CD14-positive monocyte (primary cell): ENCODE measurements around the gene UVSSA. TPM values are rescaled to one million over a fixed set of nuclear protein-coding genes. Genes with fewer than 3 reads are reported as not detected.

ENCODE experiments used
- DNase-seq, 3 donors: peaks; one replicate each; pipeline ENCODE4 v3.0.0-alpha.2; 2011 to 2022
- H2AFZ ChIP-seq: 2 replicates; pipeline ENCODE4 v1.6.0; 2012; ENCODE audit warnings: mild to moderate bottlenecking, low read depth, low read length, inconsistent platforms; ENCODE audit not compliant: insufficient read depth, poor library complexity, severe bottlenecking
- H3K27ac ChIP-seq, 2 donors: 1 replicate in 1 of 2; 2 replicates in 1 of 2; pipeline ENCODE4 v1.5.1; 2012 to 2013; ENCODE audit warnings: low read length in 2 of 2, control low read depth in 1 of 2, inconsistent platforms in 1 of 2, low read depth in 1 of 2, mild to moderate bottlenecking in 1 of 2
- H3K27me3 ChIP-seq, 2 donors: one replicate each; pipeline versions ENCODE4 v1.6.0 to v1.6.1; 2011 to 2013; ENCODE audit warnings: low read length in 2 of 2; ENCODE audit not compliant: control insufficient read depth in 2 of 2, insufficient read depth in 2 of 2
- H3K36me3 ChIP-seq, 2 donors: replicated peaks in 1 of 2; 1 replicate in 1 of 2; 2 replicates in 1 of 2; pipeline versions ENCODE4 v1.5.1 to v1.6.1; 2012 to 2013; ENCODE audit warnings: low read length in 2 of 2, control low read depth in 1 of 2, inconsistent platforms in 1 of 2, mild to moderate bottlenecking in 1 of 2; ENCODE audit not compliant: insufficient read depth in 2 of 2, control insufficient read depth in 1 of 2
- H3K4me1 ChIP-seq, 2 donors: 1 replicate in 1 of 2; 2 replicates in 1 of 2; pipeline versions ENCODE4 v1.5.1 to v1.6.1; 2012 to 2013; ENCODE audit warnings: low read length in 2 of 2, control low read depth in 1 of 2, inconsistent platforms in 1 of 2, mild to moderate bottlenecking in 1 of 2, moderate library complexity in 1 of 2; ENCODE audit not compliant: insufficient read depth in 2 of 2, control insufficient read depth in 1 of 2
- H3K4me2 ChIP-seq: replicated peaks from 2 replicates; pipeline ENCODE3; 2012; ENCODE audit warnings: low read length, moderate library complexity, mild to moderate bottlenecking; ENCODE audit not compliant: poor library complexity, severe bottlenecking; ENCODE audit errors: extremely low read depth
- H3K4me3 ChIP-seq, 3 experiments: fragments of 200-600 bp in 1 of 3; sonication (generic) in 1 of 3; replicated peaks in 1 of 3; 1 replicate in 2 of 3; 2 replicates in 1 of 3; pipeline ENCODE4 v1.5.1; 2011 to 2013; ENCODE audit warnings: low read length in 3 of 3, mild to moderate bottlenecking in 3 of 3, control low read depth in 2 of 3, low read depth in 2 of 3, inconsistent platforms in 1 of 3, moderate library complexity in 1 of 3
- H3K79me2 ChIP-seq: 2 replicates; pipeline ENCODE4 v1.6.0; 2012; ENCODE audit warnings: mild to moderate bottlenecking, control low read depth, inconsistent platforms, low read length, moderate library complexity; ENCODE audit not compliant: insufficient read depth
- H3K9ac ChIP-seq: 2 replicates; pipeline ENCODE4 v1.6.0; 2017; ENCODE audit warnings: low read length, mild to moderate bottlenecking; ENCODE audit not compliant: insufficient read depth, poor library complexity, severe bottlenecking
- H3K9me3 ChIP-seq, 2 donors: replicated peaks in 1 of 2; 1 replicate in 1 of 2; 2 replicates in 1 of 2; pipeline versions ENCODE4 v1.5.1 to v1.6.1; 2012 to 2013; ENCODE audit warnings: low read length in 2 of 2, control low read depth in 1 of 2; ENCODE audit not compliant: control insufficient read depth in 1 of 2, insufficient read depth in 1 of 2
- H4K20me1 ChIP-seq: 2 replicates; pipeline ENCODE4 v1.6.0; 2012; ENCODE audit warnings: mild to moderate bottlenecking, low read length, control low read depth, moderate library complexity; ENCODE audit not compliant: insufficient read depth
- H3K27ac Mint-ChIP-seq, 7 donors: one replicate each; pipeline ENCODE4 v1.8.0; 2020; ENCODE audit warnings: mild to moderate bottlenecking in 7 of 7, mixed read lengths in 7 of 7, moderate library complexity in 6 of 7, inconsistent platforms in 2 of 7
- H3K27me3 Mint-ChIP-seq, 3 donors: one replicate each; pipeline ENCODE4 v1.8.0; 2021 to 2022; ENCODE audit warnings: low read depth in 3 of 3, mild to moderate bottlenecking in 3 of 3, mixed read lengths in 3 of 3, moderate library complexity in 3 of 3, inconsistent platforms in 1 of 3
- H3K36me3 Mint-ChIP-seq, 2 donors: one replicate each; pipeline ENCODE4 v1.8.0; 2020; ENCODE audit warnings: mixed read lengths in 2 of 2, inconsistent platforms in 1 of 2, mild to moderate bottlenecking in 1 of 2
- H3K4me1 Mint-ChIP-seq: one replicate; pipeline ENCODE4 v1.8.0; 2020; ENCODE audit warnings: mild to moderate bottlenecking, mixed read lengths
- H3K4me3 Mint-ChIP-seq, 2 donors: one replicate each; pipeline ENCODE4 v1.8.0; 2020; ENCODE audit warnings: mild to moderate bottlenecking in 2 of 2, mixed read lengths in 2 of 2, moderate library complexity in 1 of 2
- H3K9me3 Mint-ChIP-seq, 7 donors: one replicate each; pipeline ENCODE4 v1.8.0; 2020 to 2022; ENCODE audit warnings: mixed read lengths in 7 of 7, mild to moderate bottlenecking in 6 of 7, moderate library complexity in 6 of 7, inconsistent platforms in 2 of 7
- CTCF ChIP-seq: fragments of 200-600 bp; IDR thresholded peaks from one replicate; pipeline ENCODE4 v1.8.0; 2022; ENCODE audit warnings: antibody characterized with exemption, mild to moderate bottlenecking
- WGBS: methylation state at CpG from one replicate; pipeline ENCODE4 v1.1.5; 2013; ENCODE audit warnings: missing lambda C conversion rate; ENCODE audit not compliant: insufficient coverage; 5-methylcytosine and 5-hydroxymethylcytosine counted together
- intact Hi-C, 2 donors: fragments of 100-400 bp; cut with micrococcal nuclease; formaldehyde crosslinking; loops; one replicate each; pipeline versions ENCODE4 v1.15.0 to v1.15.1; 2023
- polyA plus RNA-seq, 3 donors: library from polyadenylated mRNA; depleted of rRNA in 1 of 3; unstranded in 2 of 3; stranded (reverse) in 1 of 3; fragments of 300-500 nt in 2 of 3; fragments of >200 nt in 1 of 3; fragmentation: Illumina TruSeq in 2 of 3; gene quantifications; 1 replicate in 2 of 3; 2 replicates in 1 of 3; pipeline ENCODE4 v1.2.3, GENCODE V29; 2012 to 2021

Gene UVSSA
- polyA plus RNA-seq, 3 donors = 2.6 to 54.0 (median 4.8) TPM

- Mint-ChIP-seq H3K4me3 (no peak overlapping the region), H3K36me3 (peaks cover 72 to 87% of the 10 kb centered on the region in 2 donors), H3K9me3 (peaks cover 0 to 10% (median 0%) of the 10 kb centered on the region in 7 donors), H3K4me1 (peaks cover 2% of the 10 kb centered on the region), H3K27ac (peak overlapping the region in 2 of 7 donors; percentile 36 to 56), H3K27me3 (no peaks in the 10 kb centered on the region)
- Histone ChIP-seq H2AFZ (no peak overlapping the region), H3K9me3 (no peaks in the 10 kb centered on the region), H4K20me1 (peaks cover 79% of the 10 kb centered on the region), H3K79me2 (peaks cover 30% of the 10 kb centered on the region), H3K4me1 (no peaks in the 10 kb centered on the region), H3K27me3 (no peaks in the 10 kb centered on the region), H3K9ac (no peak overlapping the region), H3K36me3 (peaks cover 61 to 86% of the 10 kb centered on the region in 2 donors), H3K4me2 (no peak overlapping the region), H3K4me3 (no peak overlapping the region), H3K27ac (no peak overlapping the region)
- intact Hi-C loops = no loop called here
- no peak for DNase-seq
- TF ChIP-seq CTCF = no peak
- WGBS = 92% methylated on average over 25 of the region's 28 CpGs
These were observed 31.7 kb upstream of the UVSSA start for GRCh38 chr4:1315306-1315705.

GRCh38 chr4:1315836-1316536 lies 31.0 kb upstream of the UVSSA start:
- H3K36me3 ChIP-seq = peaks cover 61 to 86% of the 10 kb centered on the region in 2 donors
- H2AFZ ChIP-seq = no peak overlapping the region
- no peak overlapping the region for H3K4me2 ChIP-seq
- Mint-ChIP-seq H3K36me3 (peaks cover 72 to 90% of the 10 kb centered on the region in 2 donors), H3K4me3 (no peak overlapping the region), H3K27ac (peak overlapping the region in 2 of 7 donors; percentile 57 to 66), H3K9me3 (peaks cover 0 to 10% (median 0%) of the 10 kb centered on the region in 7 donors), H3K27me3 (no peaks in the 10 kb centered on the region), H3K4me1 (no peaks in the 10 kb centered on the region)
- 96% methylated on average over 22 of the region's 27 CpGs for WGBS
- peaks cover 72% of the 10 kb centered on the region for H4K20me1 ChIP-seq
- intact Hi-C loops = no loop called here
- H3K4me1 ChIP-seq = no peaks in the 10 kb centered on the region
- peak overlapping the region in 1 of 2 donors; percentile 7 for H3K27ac ChIP-seq
- H3K9ac ChIP-seq = no peak overlapping the region
- H3K79me2 ChIP-seq = peaks cover 23% of the 10 kb centered on the region
- no peak for DNase-seq
- no peaks in the 10 kb centered on the region for H3K27me3 ChIP-seq
- no peak for TF ChIP-seq CTCF
- H3K9me3 ChIP-seq = no peaks in the 10 kb centered on the region
- H3K4me3 ChIP-seq = no peak overlapping the region
